Stomach (tissue), 9 donors: ENCODE data around the gene NOTCH4. TPM values are rescaled to one million over a fixed set of nuclear protein-coding genes. Genes with fewer than 3 reads are reported as not detected.

Experiments used
- DNase-seq, 2 donors: peaks; one replicate each; pipeline versions ENCODE4 v3.0.0 to v3.0.0-alpha.2; 2013 to 2019
- H3K27ac ChIP-seq, 5 donors: fragments of 200-600 bp in 4 of 5; sonication (generic) in 4 of 5; one replicate each; pipeline ENCODE4 v1.5.1; 2013 to 2019; ENCODE audit warnings: mild to moderate bottlenecking in 1 of 5, moderate library complexity in 1 of 5
- H3K27me3 ChIP-seq, 3 donors: fragments of 200-600 bp; sonication (generic); one replicate each; pipeline ENCODE4 v1.5.1; 2017 to 2019; ENCODE audit warnings: mixed run types in 1 of 3
- H3K36me3 ChIP-seq, 4 donors: fragments of 200-600 bp; sonication (generic); 1 replicate in 3 of 4; 2 replicates in 1 of 4; pipeline ENCODE4 v1.5.1; 2016 to 2019
- H3K4me1 ChIP-seq, 4 donors: fragments of 200-600 bp; sonication (generic); one replicate each; pipeline ENCODE4 v1.5.1; 2016 to 2019
- H3K4me3 ChIP-seq, 4 donors: fragments of 200-600 bp; sonication (generic) in 3 of 4; one replicate each; pipeline ENCODE4 v1.5.1; 2016 to 2019; ENCODE audit warnings: mild to moderate bottlenecking in 1 of 4
- H3K9me3 ChIP-seq, 4 donors: fragments of 200-600 bp; sonication (generic); one replicate each; pipeline ENCODE4 v1.5.1; 2016 to 2019
- CTCF ChIP-seq, 7 experiments: fragments of 450-650 bp in 4 of 7; fragments of 200-600 bp in 3 of 7; sonication (generic) in 3 of 7; IDR thresholded peaks; one replicate each; pipeline ENCODE4 v1.5.1; 2016 to 2019; ENCODE audit warnings: antibody characterized with exemption in 7 of 7, control low read depth in 2 of 7, mild to moderate bottlenecking in 1 of 7
- EP300 ChIP-seq: sonication (generic); formaldehyde crosslinking; IDR thresholded peaks from one replicate; pipeline ENCODE4 v1.6.1; 2017; ENCODE audit warnings: antibody characterized with exemption
- POLR2A ChIP-seq, 4 donors: fragments of 450-650 bp; IDR thresholded peaks; one replicate each; pipeline ENCODE4 v1.6.1; 2016; ENCODE audit warnings: antibody characterized with exemption in 4 of 4, control low read depth in 2 of 4, mild to moderate bottlenecking in 1 of 4, moderate library complexity in 1 of 4
- POLR2AphosphoS5 ChIP-seq, 3 donors: sonication (generic); formaldehyde crosslinking; IDR thresholded peaks; one replicate each; pipeline ENCODE4 v1.6.1; 2016; ENCODE audit warnings: antibody characterized with exemption in 3 of 3
- WGBS, 5 donors: extraction: QIAGEN DNeasy Blood & Tissue Kit in 3 of 5; methylation state at CpG; one replicate each; pipeline versions ENCODE4 v1.1.5 to v1.1.7; 2013 to 2018; 5-methylcytosine and 5-hydroxymethylcytosine counted together
- intact Hi-C: fragments of 100-400 bp; cut with DNase I; formaldehyde crosslinking; loops from one replicate; pipeline ENCODE4 v1.15.1; 2023; ENCODE audit warnings: low total_unique reads
- polyA plus RNA-seq, 3 donors: library from polyadenylated mRNA; stranded (reverse); fragments of 200-250 nt; gene quantifications; one replicate each; pipeline ENCODE4 v1.2.3, GENCODE V29; 2013
- total RNA-seq, 5 donors: library from RNA; depleted of rRNA; stranded (reverse); fragments of >200 nt; gene quantifications; one replicate each; pipeline versions ENCODE4 v1.1.0 to v1.2.3, GENCODE V29; 2014 to 2016
- donor health status: healthy with polysubstance abuse.
- donor health status: Bipolar disorder and iron deficiency.
- donor health status: healthy.

Gene NOTCH4
- total and polyA plus RNA-seq, 8 donors = 7.3 to 45.5 (median 13.7) TPM

DNA sequence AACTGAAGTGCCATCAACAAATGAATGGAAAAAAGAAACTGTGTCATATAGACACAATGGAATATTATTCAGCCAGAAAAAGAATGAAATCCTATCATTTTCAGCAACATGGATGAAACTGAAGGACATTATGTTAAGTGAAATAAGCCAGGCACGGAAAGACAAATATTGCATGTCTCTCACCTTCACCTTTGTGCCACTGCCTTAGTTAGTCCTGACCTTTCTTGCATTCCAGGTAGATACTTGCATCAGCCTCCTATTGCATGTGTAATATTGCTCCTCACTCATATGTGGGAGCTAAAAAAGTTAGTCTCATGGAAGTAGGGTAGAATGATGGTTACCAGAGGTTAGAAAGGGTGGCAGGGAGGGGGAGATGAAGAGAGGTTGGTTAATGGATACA is 14.9 kb downstream of the NOTCH4 start:
- WGBS, 5 donors = 57 to 82% (median 76%) methylated on average over 1 of the region's 1 CpG
- H3K9me3 ChIP-seq = no peaks in the 10 kb centered on the region
- no peak for DNase-seq
- TF ChIP-seq POLR2AphosphoS5 (IDR thresholded peaks at IDR 0.05) (no peak), POLR2A (IDR thresholded peaks at IDR 0.05) (no peak), CTCF (IDR thresholded peaks at IDR 0.05) (no peak), EP300 (no peak)
- H3K27ac ChIP-seq = no peak overlapping the region
- no peaks in the 10 kb centered on the region for H3K36me3 ChIP-seq
- no peak overlapping the region for H3K4me3 ChIP-seq
- peaks cover 0 to 4% (median 0%) of the 10 kb centered on the region in 3 donors for H3K27me3 ChIP-seq
- H3K4me1 ChIP-seq = no peaks in the 10 kb centered on the region
- intact Hi-C loops = no loop called here

DNA sequence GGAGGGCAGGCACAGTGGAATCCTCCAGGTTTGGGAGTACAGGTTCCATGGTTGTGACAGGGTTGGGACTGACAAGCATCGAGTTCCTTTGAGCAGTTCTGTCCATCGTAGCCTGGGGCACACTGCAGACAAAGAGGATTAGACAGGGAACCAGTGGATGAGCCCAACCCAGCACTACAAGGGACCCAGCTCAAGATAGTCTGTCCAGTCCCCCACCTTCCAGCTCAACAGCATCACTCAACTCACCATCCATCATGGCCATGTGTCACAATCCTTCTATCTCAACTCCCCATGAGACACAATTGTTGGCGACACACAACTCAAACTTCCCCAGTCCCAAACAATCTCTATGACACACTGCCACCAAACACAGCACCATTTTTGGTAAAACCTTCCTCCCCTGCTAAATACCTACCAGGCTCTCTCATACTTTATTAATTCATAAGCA is 19.6 kb downstream of the NOTCH4 start:
- H3K36me3 ChIP-seq = no peaks in the 10 kb centered on the region
- peaks cover 0 to 29% (median 0%) of the 10 kb centered on the region in 3 donors for H3K27me3 ChIP-seq
- TF ChIP-seq POLR2AphosphoS5 (IDR thresholded peaks at IDR 0.05) (no peak), POLR2A (IDR thresholded peaks at IDR 0.05) (no peak)
- intact Hi-C loops = no loop called here
- DNase-seq = no peak
- no peak overlapping the region for H3K27ac ChIP-seq
- no peak overlapping the region for H3K4me3 ChIP-seq
- no peaks in the 10 kb centered on the region for H3K9me3 ChIP-seq
- WGBS, 5 donors = 78 to 97% (median 88%) methylated on average over 3 of the region's 3 CpGs
- no peaks in the 10 kb centered on the region for H3K4me1 ChIP-seq

GRCh38 chr6:32203426-32204267 is 20.2 kb downstream of the NOTCH4 start:
- H3K9me3 ChIP-seq = no peaks in the 10 kb centered on the region
- H3K4me3 ChIP-seq = no peak overlapping the region
- H3K36me3 ChIP-seq = no peaks in the 10 kb centered on the region
- intact Hi-C loops = no loop called here
- H3K27me3 ChIP-seq = peaks cover 0 to 29% (median 0%) of the 10 kb centered on the region in 3 donors
- H3K4me1 ChIP-seq = no peaks in the 10 kb centered on the region
- WGBS, 5 donors = 74 to 83% (median 78%) methylated on average over 8 to 9 of the region's 9 CpGs
- DNase-seq = no peak
- TF ChIP-seq POLR2A (IDR thresholded peaks at IDR 0.05) (no peak), EP300 (no peak), POLR2AphosphoS5 (IDR thresholded peaks at IDR 0.05) (no peak), CTCF (IDR thresholded peaks at IDR 0.05) (no peak)
- H3K27ac ChIP-seq = no peak overlapping the region

DNA sequence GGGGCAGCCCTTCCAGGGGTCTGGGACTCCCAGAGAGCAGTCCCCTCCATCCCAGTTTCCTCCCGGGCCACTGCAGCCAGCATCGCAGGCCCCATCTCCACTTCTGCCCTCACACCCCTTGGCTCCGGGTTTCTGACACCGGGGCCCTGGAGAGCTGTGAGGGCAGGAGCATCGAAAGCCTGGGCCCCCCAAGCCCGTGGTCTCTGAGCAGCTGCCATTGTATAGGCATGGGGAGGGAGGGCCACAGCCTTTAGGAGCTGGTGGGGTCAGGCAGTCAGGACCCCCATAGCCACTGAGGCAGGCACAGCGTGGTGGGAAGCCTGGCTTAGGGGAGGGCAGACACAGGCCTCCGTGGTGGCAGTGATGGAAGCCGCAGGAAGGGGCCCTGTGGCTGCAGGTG is 21.7 kb downstream of the NOTCH4 start:
- DNase-seq = no peak
- H3K27ac ChIP-seq = no peak overlapping the region
- intact Hi-C loops = no loop called here
- 82 to 89% (median 87%) methylated on average over 4 to 9 of the region's 9 CpGs for WGBS, 5 donors
- peaks cover 3 to 8% (median 4%) of the 10 kb centered on the region in 4 donors for H3K4me1 ChIP-seq
- H3K9me3 ChIP-seq = no peaks in the 10 kb centered on the region
- H3K4me3 ChIP-seq = no peak overlapping the region
- no peaks in the 10 kb centered on the region for H3K36me3 ChIP-seq
- TF ChIP-seq POLR2AphosphoS5 (IDR thresholded peaks at IDR 0.05) = no peak
- TF ChIP-seq CTCF (IDR thresholded peaks at IDR 0.05) = no peak
- no peak for TF ChIP-seq POLR2A (IDR thresholded peaks at IDR 0.05)
- no peak for TF ChIP-seq EP300
- H3K27me3 ChIP-seq = peaks cover 0 to 29% (median 0%) of the 10 kb centered on the region in 3 donors
